ENCODE measurements around the gene SND1.

The SND1 gene

DNA sequence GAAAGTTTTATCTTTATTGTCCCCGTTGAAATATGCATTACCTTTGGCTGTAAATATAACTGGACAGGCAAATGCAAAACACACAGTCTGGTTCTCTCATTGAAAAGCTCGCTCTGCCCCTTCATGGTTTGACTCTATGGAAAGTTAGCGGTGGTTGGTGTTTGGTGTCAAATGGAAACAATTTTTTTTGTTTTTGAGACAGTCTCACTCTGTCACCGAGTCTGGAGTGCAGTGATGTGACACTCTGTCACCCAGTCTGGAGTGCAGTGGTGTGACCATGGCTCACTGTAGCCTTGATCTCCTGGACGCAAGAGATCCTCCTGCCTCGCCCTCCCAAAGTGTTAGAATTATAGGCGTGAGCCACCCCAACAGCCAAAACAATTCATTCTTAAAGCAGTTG, 229.6 kb downstream of the SND1 start:
- in situ Hi-C loops (cut with HindIII; ENCODE audit: low sequenced_read_pairs): no loop called here

DNA sequence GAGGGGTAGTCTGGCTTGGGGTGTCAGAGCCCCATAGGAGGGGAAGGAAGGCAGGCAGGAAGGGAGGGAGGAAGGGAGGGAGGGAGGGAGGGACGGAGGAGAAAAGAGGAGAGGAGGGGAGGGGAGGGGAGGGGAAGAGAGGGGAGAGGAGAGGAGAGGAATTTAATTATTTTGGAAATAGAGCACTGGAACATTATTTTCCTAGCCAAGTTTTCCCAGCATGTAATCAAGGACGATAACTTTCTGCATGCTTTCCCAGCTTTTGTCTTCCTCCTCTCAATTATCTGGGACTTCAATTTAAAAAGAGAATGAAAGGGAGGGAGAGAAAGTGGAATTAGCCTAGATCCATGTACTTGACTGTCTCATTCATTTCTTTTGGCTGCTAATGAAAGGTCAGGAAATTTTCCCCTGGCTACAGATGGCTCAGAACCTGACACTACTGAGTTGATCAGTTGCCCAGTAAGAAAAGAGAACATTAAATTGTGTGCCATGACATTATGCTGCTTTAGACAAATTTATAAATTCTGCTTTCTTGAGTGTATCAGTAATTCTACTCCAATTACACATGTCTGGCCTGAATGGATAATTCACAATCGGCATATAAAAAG, 230.4 kb downstream of the SND1 start:
- in situ Hi-C loops (cut with HindIII; ENCODE audit: low sequenced_read_pairs): no loop called here

DNA sequence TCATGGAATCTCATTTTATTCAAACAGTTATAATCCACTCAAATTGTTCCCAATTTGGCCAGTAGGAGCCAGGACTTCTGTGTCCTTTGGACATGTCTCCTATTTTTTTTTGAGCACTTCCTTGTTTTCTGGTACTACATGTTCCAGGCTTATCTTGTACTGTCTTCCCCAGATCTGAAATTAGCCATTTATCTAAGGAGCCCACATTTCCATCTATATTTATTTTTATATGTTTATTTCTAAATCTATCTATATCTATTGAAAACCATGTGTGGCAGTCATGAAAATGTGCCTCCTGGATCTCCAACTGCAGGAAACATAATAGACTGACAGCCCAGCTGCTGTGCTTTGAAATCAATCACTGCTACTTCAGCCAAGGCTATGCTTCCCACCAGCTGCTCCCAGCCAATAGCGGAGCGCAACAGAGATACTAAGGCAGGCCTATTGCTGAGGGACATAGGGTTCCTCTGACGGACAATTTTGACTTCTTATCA, 232.1 kb downstream of the SND1 start:
- in situ Hi-C loops (cut with HindIII; ENCODE audit: low sequenced_read_pairs): no loop called here

DNA sequence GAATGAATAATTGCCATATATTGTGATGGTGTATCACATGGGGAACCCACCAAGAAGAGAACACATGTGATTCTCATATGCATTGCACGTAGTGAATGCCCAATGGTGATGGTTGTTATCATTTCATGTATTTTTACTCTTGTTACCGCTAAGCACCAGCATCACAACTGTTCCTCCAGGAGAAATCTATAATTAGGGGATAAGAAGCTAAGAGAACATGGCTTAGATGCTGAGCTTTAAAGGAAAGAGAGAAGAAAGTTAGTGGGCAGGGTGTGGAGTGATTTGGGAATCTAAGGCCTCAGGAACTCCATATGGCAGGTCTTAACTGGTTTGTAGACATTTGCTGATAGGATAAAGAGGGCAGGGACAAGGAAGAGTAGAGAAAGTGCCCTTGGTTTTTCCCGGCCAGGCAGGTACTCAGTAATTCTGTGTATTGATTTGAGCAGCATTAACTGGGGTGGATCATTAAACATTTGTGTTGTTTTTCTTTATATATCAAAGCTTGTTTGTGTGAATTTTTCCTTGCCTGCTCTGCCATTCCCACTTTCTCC, 233.3 kb downstream of the SND1 start:
- in situ Hi-C loops (cut with HindIII; ENCODE audit: low sequenced_read_pairs): no loop called here

DNA sequence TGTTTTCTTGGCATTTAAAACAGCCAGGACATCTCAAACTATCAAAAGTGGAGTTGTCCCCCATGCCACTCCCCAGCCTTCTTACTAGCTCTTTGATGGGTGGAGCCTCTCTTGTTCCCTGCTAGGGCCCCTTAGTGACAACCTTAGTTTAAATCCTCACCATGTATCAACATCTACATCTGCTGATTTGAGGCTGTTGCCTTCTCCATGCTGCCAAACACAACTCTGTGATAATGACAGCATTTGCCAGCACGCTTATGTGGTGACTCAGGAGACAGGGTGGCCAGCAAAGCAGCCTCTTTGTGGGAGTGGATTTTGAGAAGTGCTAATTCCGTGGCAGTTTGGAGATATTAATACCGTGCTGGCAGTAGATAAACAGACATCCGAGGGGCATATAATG, 233.8 kb downstream of the SND1 start:
- in situ Hi-C loops (cut with HindIII; ENCODE audit: low sequenced_read_pairs): no loop called here

DNA sequence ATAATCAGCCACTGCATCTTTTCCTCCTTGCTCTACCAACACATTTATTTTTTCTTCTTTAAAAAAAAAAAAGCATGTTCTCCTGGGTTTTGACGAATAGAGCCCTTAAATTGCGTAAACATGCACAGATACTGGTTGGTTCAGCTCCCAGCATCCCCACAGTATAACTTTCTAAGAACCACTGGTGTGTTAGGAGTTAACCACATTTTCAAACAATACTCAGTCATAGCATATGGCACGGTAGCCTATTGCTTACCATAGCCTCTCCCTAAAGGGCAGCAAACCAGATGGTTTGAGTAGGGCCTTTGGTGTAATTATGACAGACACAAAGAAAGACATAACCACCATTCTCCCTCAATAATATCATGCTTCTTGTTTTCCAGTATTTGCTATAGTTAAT, 234.3 kb downstream of the SND1 start:
- in situ Hi-C loops (cut with HindIII; ENCODE audit: low sequenced_read_pairs): no loop called here

DNA sequence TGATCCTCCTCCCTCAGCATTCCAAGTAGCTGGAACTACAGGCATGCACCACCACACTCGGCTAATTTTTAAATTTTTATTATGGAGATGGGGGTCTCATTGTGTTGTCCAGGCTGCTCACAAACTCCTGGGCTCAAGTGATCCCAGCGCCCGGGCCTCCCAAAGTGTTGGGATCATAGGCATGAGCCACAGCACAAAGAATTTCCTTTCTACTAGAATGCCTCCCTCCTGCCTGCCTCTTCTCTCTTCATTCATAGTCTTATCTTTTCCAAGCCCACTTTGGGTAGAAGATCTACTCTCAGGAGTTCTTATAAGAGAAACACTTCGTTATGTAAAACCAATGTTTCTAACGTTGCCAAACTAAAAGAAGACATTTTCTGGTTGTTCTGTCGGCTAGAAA, 235.1 kb downstream of the SND1 start:
- in situ Hi-C loops (cut with HindIII; ENCODE audit: low sequenced_read_pairs): no loop called here

DNA sequence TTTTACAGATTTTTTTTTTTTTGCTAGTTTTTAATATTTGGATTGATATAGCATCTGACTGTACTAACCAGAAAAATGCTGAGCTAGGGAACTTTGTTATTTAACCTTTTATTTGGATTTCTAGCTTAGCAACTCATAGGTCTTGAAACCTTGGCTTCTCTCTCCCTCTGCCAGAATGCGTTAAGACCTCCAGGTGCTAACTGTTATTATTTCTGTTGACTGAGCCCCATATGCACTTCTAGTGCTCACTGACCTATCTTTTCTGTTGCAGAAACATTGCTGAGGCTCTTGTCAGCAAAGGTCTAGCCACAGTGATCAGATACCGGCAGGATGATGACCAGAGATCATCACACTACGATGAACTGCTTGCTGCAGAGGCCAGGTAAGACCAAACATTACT, 235.6 kb downstream of the SND1 start:
- in situ Hi-C loops (cut with HindIII; ENCODE audit: low sequenced_read_pairs): no loop called here

DNA sequence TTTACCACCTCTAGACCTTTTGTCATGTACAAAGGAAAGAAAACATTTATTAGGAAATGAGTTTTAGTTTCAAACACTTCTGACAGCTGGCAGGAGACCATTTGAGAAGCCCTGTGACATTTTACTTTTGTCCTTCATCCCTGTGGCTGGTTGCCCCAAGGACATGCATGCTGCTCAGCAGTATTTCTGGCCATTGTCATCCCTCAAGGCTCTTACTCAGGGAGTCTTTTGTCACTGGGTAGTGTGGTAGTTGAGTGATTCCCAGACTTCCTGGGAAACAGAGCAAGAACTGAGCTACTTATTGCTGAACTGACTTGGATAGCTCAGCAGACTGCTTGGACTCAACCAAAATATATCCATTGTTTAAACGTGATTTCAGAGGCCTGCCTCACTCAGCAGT, 236.4 kb downstream of the SND1 start:
- in situ Hi-C loops (cut with HindIII; ENCODE audit: low sequenced_read_pairs): no loop called here

DNA sequence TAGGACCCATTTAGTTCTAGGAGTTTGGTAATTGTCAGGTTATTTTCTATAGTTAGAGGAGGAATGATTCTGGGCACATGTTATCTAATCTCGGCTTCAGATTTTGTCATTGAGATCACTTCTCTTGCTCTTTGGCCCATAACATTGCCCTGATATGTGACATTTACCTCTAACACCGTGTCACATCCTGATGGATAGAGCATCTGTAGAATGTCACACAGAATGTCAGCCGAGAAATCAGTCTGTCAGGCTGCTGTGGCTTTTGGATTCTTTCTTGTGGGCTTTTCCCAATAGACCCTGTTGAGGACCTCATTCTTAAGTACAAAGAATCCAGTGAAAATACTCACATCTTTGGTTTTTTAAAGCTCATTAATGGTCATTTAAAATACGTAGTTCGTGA, 236.8 kb downstream of the SND1 start:
- in situ Hi-C loops (cut with HindIII; ENCODE audit: low sequenced_read_pairs): no loop called here

DNA sequence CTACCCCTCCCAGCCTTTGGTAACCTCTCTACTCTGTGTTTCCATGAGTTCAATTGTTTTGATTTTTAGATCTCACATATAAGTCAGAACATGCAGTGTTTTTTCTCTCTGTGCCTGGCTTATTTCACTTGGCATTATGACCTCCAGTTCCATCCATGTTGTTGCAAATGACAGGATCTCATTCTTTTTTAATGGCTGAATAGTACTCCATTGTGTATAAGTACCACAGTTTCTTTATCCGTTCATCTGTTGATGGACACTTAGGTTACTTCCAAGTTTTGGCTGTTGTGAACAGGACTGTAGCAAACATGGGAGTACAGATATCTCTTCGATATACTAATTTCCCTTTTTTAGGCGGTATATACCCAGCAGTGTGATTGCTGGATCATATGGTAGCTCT, 237.7 kb downstream of the SND1 start:
- in situ Hi-C loops (cut with HindIII; ENCODE audit: low sequenced_read_pairs): no loop called here

DNA sequence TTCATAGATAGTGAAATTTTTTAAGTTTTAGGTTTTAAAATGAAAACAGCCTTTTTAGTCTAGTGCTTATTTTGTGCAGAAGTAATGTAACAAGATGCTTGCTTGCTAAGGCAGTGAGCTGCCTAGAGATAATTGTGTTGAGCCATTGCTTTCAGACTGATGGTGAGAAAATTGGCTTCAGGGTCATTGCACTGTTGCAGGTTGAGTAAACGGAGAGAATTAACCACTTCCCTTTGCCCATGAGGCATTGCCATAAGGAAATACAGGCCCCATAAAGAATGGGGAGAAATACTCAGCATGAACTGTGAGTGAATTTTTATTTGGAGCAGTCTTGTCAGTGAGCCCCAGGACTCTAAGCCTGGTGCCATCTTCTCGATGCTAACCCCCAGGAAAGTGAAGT, 238.7 kb downstream of the SND1 start:
- in situ Hi-C loops (cut with HindIII; ENCODE audit: low sequenced_read_pairs): no loop called here

DNA sequence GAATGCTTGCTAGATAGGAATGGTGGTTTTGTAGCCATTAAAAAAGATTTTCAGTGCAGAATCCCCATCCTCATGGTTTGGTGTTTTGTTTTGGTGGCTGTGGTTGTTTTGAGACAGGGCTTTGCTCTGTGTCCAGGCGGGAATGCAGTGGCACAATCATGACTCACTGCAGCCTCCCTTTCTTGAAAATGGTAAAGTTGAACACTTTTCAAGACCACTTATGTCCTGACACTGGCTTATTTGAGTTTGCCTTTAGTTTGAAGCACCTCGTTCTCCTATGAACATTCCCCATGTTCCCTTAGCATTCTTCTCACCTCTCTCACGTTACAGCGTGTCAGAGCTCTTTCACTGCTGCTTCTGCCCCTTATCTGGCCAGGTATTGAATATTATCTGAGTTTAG, 239.2 kb downstream of the SND1 start:
- in situ Hi-C loops (cut with HindIII; ENCODE audit: low sequenced_read_pairs): no loop called here

DNA sequence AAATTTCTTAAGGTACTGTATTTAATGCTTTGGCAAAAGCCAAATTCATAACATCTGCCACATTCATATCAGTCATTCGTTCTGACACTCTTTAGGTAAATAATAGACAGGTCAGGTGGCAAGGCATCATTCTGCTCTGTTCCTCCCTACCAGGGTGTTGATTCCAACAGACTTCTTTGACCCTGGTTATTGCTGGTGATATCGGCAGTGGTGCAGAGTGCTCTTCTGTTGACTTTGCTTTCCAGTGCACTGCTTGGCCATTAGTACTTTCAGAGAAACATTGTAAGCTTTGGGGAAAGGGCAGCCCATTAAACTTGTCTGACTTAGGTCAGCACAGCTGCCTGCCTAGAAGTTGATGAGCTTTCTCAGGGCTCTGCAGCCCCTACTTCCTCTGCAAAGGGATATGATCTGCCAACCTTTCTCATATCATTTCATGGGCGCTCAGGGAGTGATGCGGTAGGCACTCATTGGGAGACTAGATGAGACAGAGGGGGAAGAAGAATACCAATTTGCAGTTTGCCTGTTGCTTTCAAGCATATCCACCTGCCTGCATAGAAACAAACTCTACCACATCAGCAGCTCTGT, 240.0 kb downstream of the SND1 start:
- in situ Hi-C loops (cut with HindIII; ENCODE audit: low sequenced_read_pairs): no loop called here

DNA sequence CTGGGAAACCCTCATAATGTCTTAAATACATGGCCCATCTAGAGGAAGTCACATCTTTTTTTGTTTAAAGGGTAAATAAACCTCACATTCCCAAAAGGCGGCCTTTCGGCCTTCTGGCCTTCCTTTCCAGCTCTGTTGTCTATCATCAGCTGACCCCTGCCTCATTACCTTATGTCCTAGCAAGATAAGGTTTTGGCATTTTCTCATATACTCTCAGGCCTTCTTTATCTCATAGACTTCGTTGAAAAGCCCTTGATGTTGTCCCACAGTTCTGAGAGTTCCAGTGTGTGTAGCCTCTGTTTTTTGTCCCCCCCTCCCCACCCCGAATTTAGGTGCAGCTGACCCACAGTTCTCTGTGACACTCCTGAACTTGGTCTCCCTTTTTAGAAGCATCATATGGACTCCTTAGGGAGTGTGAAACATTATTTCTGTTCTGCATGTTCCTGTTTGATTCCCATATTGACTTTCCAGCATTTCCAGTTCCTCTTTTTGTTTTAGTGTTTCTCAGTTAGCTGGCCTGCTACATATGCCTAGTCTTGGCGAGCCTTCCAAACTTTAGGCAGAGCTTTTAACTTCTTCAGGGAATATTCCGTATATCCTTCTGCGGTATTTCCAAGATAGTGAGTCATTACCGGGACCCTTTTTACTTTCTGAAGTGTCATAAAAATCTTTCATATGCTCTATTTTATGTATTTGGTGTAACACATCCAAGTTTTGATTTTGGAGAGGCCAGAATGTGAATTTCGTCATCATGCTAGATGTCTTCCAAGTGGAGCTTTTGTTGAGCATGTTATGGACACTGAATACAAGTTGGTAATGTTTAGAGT, 240.7 kb downstream of the SND1 start:
- in situ Hi-C loops (cut with HindIII; ENCODE audit: low sequenced_read_pairs): no loop called here

DNA sequence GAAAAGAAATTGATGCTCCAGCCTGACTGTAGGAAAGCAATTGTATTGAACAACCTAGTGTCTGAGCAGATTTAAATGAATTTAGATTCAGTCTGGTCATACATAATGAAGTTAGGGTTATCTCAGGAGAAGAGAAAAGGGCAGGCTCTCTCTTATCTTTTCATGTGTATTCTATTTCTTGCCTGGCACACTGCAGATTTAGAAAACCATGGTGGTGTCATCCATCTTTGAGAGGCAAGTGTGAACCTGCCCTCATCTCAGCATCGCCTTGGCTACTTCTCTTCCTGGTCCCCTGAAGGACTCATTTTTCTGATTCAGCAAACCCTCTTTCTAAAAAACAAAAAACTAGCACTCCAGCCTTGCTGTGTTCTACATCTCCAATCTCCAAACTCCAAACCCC, 241.6 kb downstream of the SND1 start:
- in situ Hi-C loops (cut with HindIII; ENCODE audit: low sequenced_read_pairs): no loop called here

DNA sequence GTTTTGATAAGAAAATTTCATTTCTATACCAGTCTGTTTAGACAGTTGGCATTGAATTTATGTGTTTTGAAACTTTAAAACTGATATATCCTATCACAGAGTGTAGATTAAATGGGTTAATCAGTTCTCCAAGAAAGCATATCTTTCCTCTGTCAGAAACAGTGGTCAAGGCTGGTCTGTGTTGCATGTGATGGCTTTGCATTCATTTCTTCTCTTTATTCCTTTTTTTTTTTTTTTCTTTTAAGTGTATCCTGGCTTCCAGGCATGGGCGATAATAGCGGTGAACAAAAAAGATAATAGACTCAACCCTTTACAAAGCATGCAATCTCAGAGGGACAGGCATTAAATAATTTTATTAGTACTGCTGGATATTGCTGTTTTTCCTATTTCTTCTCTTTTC, 242.6 kb downstream of the SND1 start:
- in situ Hi-C loops (cut with HindIII; ENCODE audit: low sequenced_read_pairs): no loop called here

DNA sequence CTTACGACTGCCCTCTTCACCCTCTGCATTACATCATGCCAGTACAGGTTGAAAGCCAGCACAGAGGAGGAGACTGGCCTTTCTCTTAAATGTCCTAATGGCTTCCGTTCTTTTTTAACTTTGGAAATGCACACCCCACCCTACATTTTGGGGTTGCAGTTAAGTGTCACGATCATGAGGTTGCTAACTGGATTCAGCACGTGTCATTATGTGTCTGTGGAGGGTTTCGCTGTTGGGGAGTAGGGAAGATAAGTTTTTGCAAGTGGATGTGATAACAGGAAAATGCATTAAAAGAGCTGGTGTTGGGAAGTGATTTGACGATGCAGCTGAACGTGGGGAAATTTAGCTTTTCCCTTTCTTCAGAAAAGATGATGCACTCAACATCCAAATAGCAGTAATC, 243.4 kb downstream of the SND1 start:
- in situ Hi-C loops (cut with HindIII; ENCODE audit: low sequenced_read_pairs): no loop called here

DNA sequence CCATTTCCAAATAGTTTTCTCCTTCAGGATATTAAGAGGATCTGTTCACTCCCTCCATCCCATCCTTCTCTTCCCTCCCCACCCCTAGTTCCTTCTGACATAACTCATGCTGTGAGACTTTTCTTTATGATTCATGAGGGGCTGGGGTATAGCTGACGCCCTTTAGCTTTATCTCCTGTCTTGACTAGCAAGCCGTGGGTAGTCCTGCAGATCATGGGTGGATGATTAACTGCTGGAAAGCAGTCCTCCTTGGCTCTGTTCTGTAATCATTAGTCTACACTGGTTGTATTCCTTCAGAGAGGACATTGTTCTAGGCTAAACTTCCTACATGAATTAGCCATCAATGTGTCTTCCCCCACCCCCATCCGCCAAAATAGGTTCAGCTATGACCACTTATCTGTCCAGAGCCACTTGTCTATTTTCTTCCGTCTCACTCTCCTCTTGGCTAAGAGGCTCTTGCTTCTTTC, 243.9 kb downstream of the SND1 start:
- in situ Hi-C loops (cut with HindIII; ENCODE audit: low sequenced_read_pairs): no loop called here

DNA sequence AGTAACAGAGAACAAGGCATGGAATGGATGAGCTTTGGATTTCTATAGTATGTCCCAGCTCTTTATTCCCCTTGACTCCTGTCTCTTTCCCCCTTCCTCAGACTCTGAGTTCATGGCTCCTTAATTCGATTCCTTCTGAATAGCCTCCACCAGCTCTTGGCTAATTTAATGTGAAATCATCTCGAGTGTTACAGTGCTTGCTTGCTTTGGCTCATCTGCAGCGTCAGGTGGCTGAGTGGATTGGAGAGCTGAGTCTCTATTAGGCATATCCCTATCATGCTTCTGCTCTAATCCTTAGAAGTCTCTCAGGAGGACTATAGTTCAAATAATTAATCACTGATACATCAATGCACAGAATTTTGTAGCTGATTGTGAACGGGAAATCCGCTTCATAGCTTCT, 244.7 kb downstream of the SND1 start:
- in situ Hi-C loops (cut with HindIII; ENCODE audit: low sequenced_read_pairs): no loop called here

DNA sequence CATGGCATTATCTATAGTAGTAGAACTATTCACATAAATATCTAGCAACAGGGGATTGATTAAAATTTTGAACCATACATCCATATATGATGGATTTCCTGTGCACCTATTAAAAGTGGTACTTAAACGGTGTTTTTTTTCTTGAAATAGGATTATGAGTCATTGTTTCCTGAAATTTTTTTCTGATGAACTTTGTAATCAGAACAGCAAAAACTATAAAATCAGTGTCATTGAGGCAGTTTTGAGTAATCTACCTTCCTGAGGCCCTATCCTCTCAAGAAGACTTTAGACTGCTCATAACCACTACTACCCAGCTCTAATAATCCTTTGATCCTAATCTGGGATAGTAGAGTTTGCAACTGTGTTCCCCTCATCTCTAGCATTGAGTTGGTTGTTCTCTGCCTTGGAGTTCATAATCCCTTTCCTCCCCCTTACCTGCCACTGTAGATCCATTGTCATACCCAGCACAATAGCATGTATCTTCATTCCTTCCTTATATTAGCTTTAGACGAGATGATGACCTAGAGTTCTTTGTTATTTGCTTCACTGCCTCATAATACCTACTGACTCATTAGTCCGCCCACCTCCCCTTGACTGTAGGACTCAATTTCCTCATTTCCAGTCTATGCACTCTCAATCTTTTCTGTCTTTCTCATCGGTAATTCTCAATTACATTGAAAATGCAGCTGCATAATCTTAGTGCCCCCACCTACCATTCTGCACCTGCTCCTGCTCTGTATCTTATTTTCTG, 245.9 kb downstream of the SND1 start:
- in situ Hi-C loops (cut with HindIII; ENCODE audit: low sequenced_read_pairs): no loop called here

Data from endothelial cell of hepatic sinusoid (primary cell).